GOT3 (cell line): ENCODE measurements around the gene MYEF2.

Experiments
- DNase-seq: peaks from one replicate; lab custom pipeline; 2025; ENCODE audit warnings: mixed read lengths; lab: John Stamatoyannopoulos, UW

Gene MYEF2

GRCh38 chr15:48177766-48178647 is at the start of gene MYEF2:
Gene MYEF2 (minus strand): TSS chr15:48178295. CDS start chr15:48178237, 58 bp downstream.
- DNase-seq: no peak

- DNase-seq: no peak
Observed at GRCh38 chr15:48225771-48226170, 47.7 kb upstream of the MYEF2 start.

GRCh38 chr15:48222627-48223026 is 44.5 kb upstream of the MYEF2 start:
- no peak for DNase-seq

GRCh38 chr15:48221885-48222284 is 43.8 kb upstream of the MYEF2 start:
- DNase-seq: no peak

GRCh38 chr15:48221261-48221660 is 43.2 kb upstream of the MYEF2 start:
- no peak for DNase-seq

- DNase-seq: no peak
Observed at GRCh38 chr15:48205981-48206380, 27.9 kb upstream of the MYEF2 start, which contains the start of gene SLC12A1. Gene SLC12A1 (plus strand): TSS chr15:48206302. CDS start chr15:48207720, 1,418 bp downstream.

GRCh38 chr15:48202068-48202467 is 24.0 kb upstream of the MYEF2 start:
- DNase-seq: no peak

- DNase-seq: no peak
Observed at GRCh38 chr15:48191574-48192225, 13.6 kb upstream of the MYEF2 start, which contains the start of gene CTXN2. Gene CTXN2 (plus strand): TSS chr15:48191665. CDS start chr15:48201301, 9,636 bp downstream.

GRCh38 chr15:48190932-48191573 is 13.0 kb upstream of the MYEF2 start:
- DNase-seq: no peak

- no peak for DNase-seq
Observed at GRCh38 chr15:48186271-48186670, 8.2 kb upstream of the MYEF2 start.

GRCh38 chr15:48185529-48185928 is 7.4 kb upstream of the MYEF2 start:
- DNase-seq: no peak

- no peak for DNase-seq
Observed at GRCh38 chr15:48182749-48183148, 4.7 kb upstream of the MYEF2 start.

- DNase-seq: no peak
Observed at GRCh38 chr15:48178648-48178931, 495 bp upstream of the MYEF2 start.

GRCh38 chr15:48177383-48177765 is 721 bp downstream of the MYEF2 start:
- DNase-seq: no peak

- no peak for DNase-seq
Observed at GRCh38 chr15:48176957-48177356, 1.1 kb downstream of the MYEF2 start.

- DNase-seq: no peak
Observed at GRCh38 chr15:48176112-48176511, 2.0 kb downstream of the MYEF2 start.

GRCh38 chr15:48175126-48175525 is 3.0 kb downstream of the MYEF2 start:
- no peak for DNase-seq

GRCh38 chr15:48170981-48171380 is 7.1 kb downstream of the MYEF2 start:
- no peak for DNase-seq

- DNase-seq: no peak
Observed at GRCh38 chr15:48168616-48169015, 9.5 kb downstream of the MYEF2 start.

GRCh38 chr15:48153526-48153925 is 24.6 kb downstream of the MYEF2 start:
- no peak for DNase-seq

GRCh38 chr15:48149858-48150257 is 28.2 kb downstream of the MYEF2 start:
- DNase-seq: no peak

GRCh38 chr15:48147358-48147757 is 30.7 kb downstream of the MYEF2 start:
- no peak for DNase-seq

- DNase-seq: no peak
Observed at GRCh38 chr15:48145923-48146322, 32.2 kb downstream of the MYEF2 start.
